ENCODE data around the gene CPM. TPM values are rescaled to one million over a fixed set of nuclear protein-coding genes. Genes with fewer than 3 reads are reported as not detected.

Gene CPM
- polyA plus RNA-seq, 3 donors, result 8.4 to 32.4 (median 26.2) TPM

DNA sequence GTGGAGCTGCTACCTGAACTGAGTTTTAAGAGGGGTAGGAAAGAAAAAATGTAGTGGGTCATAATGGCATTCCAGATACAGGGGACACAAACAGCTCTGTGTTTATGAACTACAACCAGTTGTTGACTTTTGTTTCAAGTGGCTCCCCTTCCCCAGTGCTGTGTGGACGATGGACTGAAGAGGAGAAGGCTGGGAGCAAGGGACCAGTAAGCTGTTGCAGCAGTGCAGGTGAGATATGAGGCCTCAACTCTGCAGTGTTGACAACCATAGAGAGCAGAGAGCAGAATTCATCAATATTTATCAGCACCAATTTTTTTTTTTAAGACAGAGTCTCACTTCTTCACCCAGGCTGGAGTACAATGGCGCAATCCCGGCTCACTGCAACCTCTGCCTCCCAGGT lies 78.4 kb downstream of the CPM start:
- Mint-ChIP-seq H3K4me3 (no peak overlapping the region), H3K27me3 (ENCODE audit: low read depth in 3 of 3) (peaks cover 0 to 2% (median 0%) of the 10 kb centered on the region in 3 donors), H3K27ac (peak overlapping the region in 1 of 7 donors; percentile 46), H3K36me3 (peaks cover 39 to 41% of the 10 kb centered on the region in 2 donors), H3K4me1 (no peaks in the 10 kb centered on the region), H3K9me3 (no peaks in the 10 kb centered on the region)
- 100% methylated on average over 1 of the region's 3 CpGs for WGBS (ENCODE audit: insufficient coverage)
- H3K36me3 ChIP-seq (replicated peaks in 1 of 2; ENCODE audit: control insufficient read depth in 1 of 2, insufficient read depth in 2 of 2, low read length in 2 of 2), result peaks cover 23 to 42% of the 10 kb centered on the region in 2 donors
- no peaks in the 10 kb centered on the region for H4K20me1 ChIP-seq (ENCODE audit: insufficient read depth, low read length)
- H3K4me1 ChIP-seq (ENCODE audit: control insufficient read depth in 1 of 2, insufficient read depth in 2 of 2, low read length in 2 of 2), result no peaks in the 10 kb centered on the region
- intact Hi-C loops (cut with micrococcal nuclease), result loop anchor here in 1 of 2 donors (10.0 kb wide), 1 partner anchor 220 kb away; no protein-coding TSS in a partner anchor
- H3K27ac ChIP-seq (ENCODE audit: low read depth in 1 of 2, low read length in 2 of 2), result no peak overlapping the region
- H3K9ac ChIP-seq (ENCODE audit: insufficient read depth, low read length, poor library complexity, severe bottlenecking), result no peak overlapping the region
- no peaks in the 10 kb centered on the region for H3K27me3 ChIP-seq (ENCODE audit: control insufficient read depth in 2 of 2, insufficient read depth in 2 of 2, low read length in 2 of 2)
- no peak for TF ChIP-seq CTCF (IDR thresholded peaks at IDR 0.05)
- H3K4me3 ChIP-seq (replicated peaks in 1 of 3; ENCODE audit: low read depth in 2 of 3, low read length in 3 of 3), result no peak overlapping the region
- no peak for DNase-seq
- no peaks in the 10 kb centered on the region for H3K79me2 ChIP-seq (ENCODE audit: insufficient read depth, low read length)
- H3K9me3 ChIP-seq (replicated peaks in 1 of 2; ENCODE audit: control insufficient read depth in 1 of 2, insufficient read depth in 1 of 2, low read length in 2 of 2), result no peaks in the 10 kb centered on the region
- H3K4me2 ChIP-seq (replicated peaks; ENCODE audit: extremely low read depth, low read length, poor library complexity, severe bottlenecking), result no peak overlapping the region
- no peak overlapping the region for H2AFZ ChIP-seq (ENCODE audit: insufficient read depth, low read depth, low read length, poor library complexity, severe bottlenecking)

GRCh38 chr12:68854078-68854468 lies 78.9 kb downstream of the CPM start:
- H3K9me3 Mint-ChIP-seq, result no peaks in the 10 kb centered on the region
- no peak overlapping the region for H3K27ac Mint-ChIP-seq
- no peak overlapping the region for H3K9ac ChIP-seq (ENCODE audit: insufficient read depth, low read length, poor library complexity, severe bottlenecking)
- no peak for DNase-seq
- no peaks in the 10 kb centered on the region for H3K9me3 ChIP-seq (replicated peaks in 1 of 2; ENCODE audit: control insufficient read depth in 1 of 2, insufficient read depth in 1 of 2, low read length in 2 of 2)
- H3K36me3 ChIP-seq (replicated peaks in 1 of 2; ENCODE audit: control insufficient read depth in 1 of 2, insufficient read depth in 2 of 2, low read length in 2 of 2), result peaks cover 23 to 38% of the 10 kb centered on the region in 2 donors
- H3K36me3 Mint-ChIP-seq, result peaks cover 36 to 41% of the 10 kb centered on the region in 2 donors
- no peaks in the 10 kb centered on the region for H3K79me2 ChIP-seq (ENCODE audit: insufficient read depth, low read length)
- H3K27me3 ChIP-seq (ENCODE audit: control insufficient read depth in 2 of 2, insufficient read depth in 2 of 2, low read length in 2 of 2), result no peaks in the 10 kb centered on the region
- no CpG with 5 or more reads among the region's 2 CpGs for WGBS (ENCODE audit: insufficient coverage)
- H3K4me1 ChIP-seq (ENCODE audit: control insufficient read depth in 1 of 2, insufficient read depth in 2 of 2, low read length in 2 of 2), result no peaks in the 10 kb centered on the region
- no peak overlapping the region for H3K4me3 ChIP-seq (replicated peaks in 1 of 3; ENCODE audit: low read depth in 2 of 3, low read length in 3 of 3)
- intact Hi-C loops (cut with micrococcal nuclease), result loop anchor here in 1 of 2 donors (10.0 kb wide), 1 partner anchor 221 kb away; no protein-coding TSS in a partner anchor
- no peak overlapping the region for H2AFZ ChIP-seq (ENCODE audit: insufficient read depth, low read depth, low read length, poor library complexity, severe bottlenecking)
- H4K20me1 ChIP-seq (ENCODE audit: insufficient read depth, low read length), result no peaks in the 10 kb centered on the region
- no peak overlapping the region for H3K4me3 Mint-ChIP-seq
- no peak overlapping the region for H3K27ac ChIP-seq (ENCODE audit: low read depth in 1 of 2, low read length in 2 of 2)
- H3K27me3 Mint-ChIP-seq (ENCODE audit: low read depth in 3 of 3), result peaks cover 0 to 2% (median 0%) of the 10 kb centered on the region in 3 donors
- H3K4me2 ChIP-seq (replicated peaks; ENCODE audit: extremely low read depth, low read length, poor library complexity, severe bottlenecking), result no peak overlapping the region
- TF ChIP-seq CTCF (IDR thresholded peaks at IDR 0.05), result no peak
- H3K4me1 Mint-ChIP-seq, result no peaks in the 10 kb centered on the region
